ENCODE results near the gene ACMSD. TPM values are rescaled to one million over a fixed set of nuclear protein-coding genes. Genes with fewer than 3 reads are reported as not detected.
"Not testable (repeated sequence)": the region's sequence is repeated elsewhere in the genome, so short reads cannot be mapped to it uniquely, and the experiment has no call there.

ACMSD gene
- 0.15 TPM for polyA plus RNA-seq (2013, experiment 1 of 2; ENCODE audit: insufficient read length)
- polyA plus RNA-seq (2013, experiment 2 of 2; ENCODE audit: insufficient read length), result 0.07 TPM

DNA sequence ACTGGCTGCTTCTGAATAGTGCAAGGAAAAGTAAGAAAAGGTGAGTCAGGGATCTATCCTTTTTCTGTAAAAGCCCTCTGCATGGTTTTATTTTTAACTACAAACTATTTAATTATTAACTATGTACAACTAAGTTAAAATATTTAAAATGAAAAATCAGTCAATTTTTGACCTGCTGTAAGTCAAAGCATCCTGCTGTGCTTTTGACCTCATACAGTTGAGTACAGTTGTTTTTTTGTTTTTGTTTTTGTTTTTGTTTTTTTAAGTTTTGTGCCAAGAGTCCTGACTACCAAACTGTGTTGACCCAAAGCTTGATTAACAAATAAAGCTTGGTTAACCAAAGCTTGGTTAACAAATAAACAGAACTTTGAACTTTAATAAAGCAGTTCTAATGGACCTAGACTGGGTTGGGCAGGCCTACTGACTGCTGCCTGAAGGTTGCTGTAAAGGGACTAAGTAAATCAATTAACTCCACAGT lies at the start of gene ACMSD:
Gene ACMSD, plus strand, starts transcription at position 474 of the 478 bp plus-strand sequence. CDS start 67 bp downstream, outside the sequence.
- DNase-seq, result no peak

DNA sequence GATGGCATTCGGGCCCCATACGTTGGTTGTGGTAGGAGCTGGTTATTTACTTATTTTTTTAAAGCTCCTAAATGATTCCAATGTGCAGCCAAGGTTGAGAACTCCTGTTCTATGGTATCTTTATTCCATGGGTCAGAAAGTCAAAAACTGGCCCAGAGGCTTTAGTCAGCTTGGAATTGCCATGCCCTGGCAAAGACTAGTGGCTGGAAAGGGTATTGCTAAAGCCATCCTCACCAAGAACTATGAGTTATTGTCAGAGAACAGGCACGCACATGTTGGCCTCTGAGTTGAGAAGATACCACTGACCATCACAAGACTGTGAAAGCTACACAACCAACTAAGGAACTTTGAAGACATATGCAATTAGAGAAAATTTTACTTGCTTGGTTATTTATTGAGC lies 47.9 kb upstream of the ACMSD start:
- no peak for DNase-seq

DNA sequence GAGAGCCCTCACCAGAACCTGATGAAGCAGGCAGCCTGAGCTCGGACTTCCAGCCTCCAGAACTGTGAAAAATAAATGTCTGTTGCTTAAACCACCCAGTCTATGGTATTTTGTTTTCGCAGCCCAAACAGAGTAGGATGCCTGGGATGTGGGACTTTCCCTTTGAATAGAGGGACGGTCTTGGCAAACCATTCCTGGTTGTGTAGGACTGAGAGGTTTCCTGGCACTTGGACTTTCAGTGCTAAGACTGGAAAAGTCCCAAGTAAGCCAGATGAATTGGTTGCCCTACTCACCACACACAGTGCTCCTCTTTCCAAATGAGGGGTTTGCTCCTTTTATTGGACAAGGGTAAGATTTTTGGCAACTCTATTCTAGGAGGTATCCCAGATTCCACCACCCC lies 46.8 kb upstream of the ACMSD start:
- no peak for DNase-seq

DNA sequence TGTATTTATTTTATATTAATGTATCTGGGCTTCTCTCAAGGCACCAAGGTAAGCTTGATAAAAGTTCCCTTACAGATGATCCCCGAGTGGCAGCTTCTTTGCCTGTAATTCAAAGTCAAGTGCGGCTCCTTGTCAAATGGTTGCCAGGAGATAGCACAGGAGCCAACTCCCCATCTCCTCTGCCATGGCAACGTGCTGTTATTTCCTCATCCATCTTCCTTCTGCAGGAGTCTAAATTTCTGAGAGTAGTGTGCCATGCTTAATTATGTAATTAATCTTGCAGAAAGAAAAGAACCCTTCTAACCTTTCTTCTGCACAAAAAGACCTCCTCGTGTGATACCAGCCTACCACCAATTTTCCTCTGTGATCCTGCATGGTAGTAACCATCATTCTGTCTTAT lies 46.2 kb upstream of the ACMSD start:
- DNase-seq, result no peak

DNA sequence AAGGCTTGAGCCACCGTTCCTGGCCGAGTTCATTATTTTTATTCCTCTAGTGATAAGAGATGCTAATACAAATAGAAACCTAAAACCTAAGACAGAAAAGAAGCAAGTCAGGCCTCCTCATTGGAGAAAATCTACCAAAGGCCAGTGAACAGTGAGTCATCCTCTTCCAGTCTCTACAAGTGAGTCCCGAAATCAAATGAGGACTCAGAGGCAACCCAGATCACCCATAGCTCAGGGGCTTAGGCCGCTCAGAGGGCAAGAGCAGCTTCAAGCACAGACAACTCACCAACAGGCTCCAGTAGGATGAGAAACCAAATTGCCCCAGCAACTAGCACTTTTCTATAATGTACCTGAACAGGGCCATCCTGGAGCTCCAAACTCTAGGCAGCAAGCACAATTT lies 42.7 kb upstream of the ACMSD start:
- no peak for DNase-seq

DNA sequence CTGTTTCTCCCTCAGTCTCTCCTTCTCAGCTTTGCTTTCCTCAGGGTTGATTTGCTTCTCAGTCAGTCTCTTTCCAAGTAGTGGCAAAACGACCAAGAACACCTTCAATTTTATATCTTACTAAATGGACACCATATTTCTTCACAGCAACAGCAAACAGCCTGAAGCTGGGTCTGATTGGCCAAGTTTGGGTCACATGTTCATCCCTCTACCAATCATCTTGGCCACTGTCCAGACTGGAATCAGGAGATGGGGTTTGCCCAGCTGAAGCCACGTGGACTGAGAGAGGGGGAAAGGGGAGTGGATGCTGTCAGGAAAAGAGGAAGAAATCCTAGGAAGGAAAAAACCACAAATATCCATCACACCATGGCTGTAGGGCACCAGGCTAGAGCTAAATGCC lies 42.0 kb upstream of the ACMSD start:
- no peak for DNase-seq

DNA sequence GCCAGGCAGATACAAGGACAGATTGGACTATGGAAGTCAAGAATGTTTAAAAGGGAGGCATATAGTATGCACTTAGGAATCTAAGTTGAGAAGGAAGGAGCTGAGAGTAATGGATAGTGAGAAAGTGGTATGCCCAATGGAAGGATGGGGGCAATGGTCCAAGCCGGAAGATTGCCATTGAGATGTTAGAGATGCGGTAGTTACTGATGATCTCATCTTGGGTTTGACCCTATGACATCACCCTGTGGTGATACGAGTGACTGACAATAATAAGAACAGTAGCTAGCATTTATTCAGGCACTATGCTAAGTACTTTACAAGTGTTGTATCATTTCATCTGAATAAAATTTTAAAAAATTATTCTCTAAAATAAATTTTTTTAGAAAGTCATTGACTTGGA lies 38.5 kb upstream of the ACMSD start:
- DNase-seq, result no peak

DNA sequence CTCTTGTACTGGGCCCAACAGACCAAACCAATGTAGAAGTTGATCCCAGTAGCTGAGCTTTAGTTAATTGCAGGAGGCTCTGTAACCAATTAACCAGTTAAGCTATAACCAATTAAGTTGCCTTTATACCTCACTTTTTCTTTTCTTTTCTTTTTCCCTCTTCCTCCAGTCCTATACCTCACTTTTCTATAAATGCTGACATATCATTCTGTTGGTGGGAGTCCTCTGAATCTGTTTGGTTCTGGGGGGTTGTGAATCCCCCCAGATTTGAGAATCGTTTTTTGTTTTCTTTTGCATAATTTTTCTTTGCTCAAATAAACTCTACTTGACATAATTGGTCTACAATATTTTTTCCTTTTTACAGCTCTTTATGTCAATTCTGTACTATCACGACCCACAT lies 38.1 kb upstream of the ACMSD start:
- DNase-seq, result no peak

DNA sequence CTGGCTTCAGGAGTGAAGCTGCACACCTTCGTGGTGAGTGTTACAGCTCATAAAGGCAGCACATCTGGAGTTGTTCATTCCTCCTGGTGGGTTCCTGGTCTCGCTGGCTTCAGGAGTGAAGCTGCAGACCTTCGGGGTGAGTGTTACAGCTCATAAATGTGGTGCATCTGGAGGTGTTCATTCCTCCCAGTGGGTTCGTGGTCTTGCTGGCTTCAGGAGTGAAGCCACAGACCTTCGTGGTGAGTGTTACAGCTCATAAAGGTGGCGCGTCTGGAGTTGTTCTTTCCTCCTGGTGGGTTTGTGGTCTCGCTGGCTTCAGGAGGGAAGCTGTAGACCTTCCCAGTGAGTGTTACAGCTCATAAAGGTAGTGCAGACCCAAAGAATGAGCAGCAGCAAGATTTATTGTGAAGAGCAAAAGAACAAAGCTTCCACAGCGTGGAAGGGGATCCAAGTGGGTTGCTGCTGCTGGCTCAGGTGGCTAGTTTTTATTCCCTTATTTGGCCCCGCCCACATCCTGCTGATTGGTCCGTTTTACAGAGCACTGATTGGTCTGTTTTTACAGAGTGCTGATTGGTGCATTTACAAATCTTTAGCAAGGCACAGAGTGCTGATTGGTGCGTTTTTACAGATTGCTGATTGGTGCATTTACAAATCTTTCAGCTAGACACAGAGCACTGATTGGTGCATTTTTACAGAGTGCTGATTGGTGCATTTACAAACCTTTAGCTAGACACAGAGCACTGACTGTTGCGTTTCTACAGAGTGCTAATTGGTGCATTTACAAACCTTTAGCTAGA lies 34.6 kb upstream of the ACMSD start:
- not testable (repeated sequence) for DNase-seq

DNA sequence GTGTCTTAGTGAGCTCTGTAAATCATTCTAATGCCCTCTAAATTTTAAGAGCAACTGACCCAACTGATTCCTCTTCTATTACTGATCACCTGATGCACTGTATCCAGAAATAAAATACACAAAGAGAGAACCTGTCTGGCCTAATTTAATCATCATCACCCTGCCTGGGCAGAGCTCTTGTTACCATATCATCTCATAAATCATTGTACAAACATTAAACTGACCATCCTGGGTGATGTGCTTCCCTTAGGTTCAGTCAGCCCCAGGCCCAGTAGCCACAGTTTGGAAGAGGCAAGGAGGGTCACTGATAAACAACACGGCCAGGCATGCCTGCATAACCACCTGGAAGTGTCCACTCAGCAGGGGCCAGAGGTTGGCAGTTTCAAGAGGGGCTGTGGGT lies 22.7 kb upstream of the ACMSD start:
- DNase-seq, result no peak

DNA sequence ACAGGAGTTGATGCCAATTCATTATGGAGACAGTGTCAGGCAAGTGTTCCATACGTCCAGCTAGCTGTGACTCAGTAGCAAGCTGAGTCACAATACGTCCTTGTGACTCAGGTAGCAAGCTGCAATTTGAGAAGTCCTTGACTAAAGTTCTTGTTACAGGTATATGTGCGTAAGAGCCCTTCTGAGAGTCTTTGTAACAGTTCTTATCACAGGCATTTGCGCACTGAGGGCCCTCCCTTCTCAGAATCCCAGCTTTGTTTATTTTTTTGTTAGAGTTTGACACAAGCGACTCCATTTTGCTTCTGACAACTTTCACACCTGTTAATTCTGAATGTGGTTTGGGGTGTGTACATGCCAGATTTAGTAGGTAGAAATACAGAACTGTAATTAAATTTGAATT lies 20.1 kb upstream of the ACMSD start:
- no peak for DNase-seq

DNA sequence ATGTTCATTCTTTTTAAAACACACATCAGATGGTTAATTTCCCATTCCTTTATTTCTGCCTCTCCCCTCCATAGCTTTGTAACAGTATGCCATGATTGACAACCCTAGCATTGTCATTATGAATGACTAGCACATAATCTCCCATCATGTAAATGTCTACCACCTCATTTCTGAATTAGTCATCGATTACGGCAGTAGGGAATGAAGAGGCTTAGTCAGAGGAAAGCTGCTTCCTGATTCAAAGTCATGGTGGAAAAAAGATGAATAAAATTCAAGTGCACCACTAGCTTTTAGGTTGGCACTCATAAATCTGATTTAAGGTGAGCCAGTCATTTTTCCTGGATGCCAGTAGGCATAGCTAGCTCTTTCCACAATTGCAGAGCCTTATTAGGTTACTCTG lies 19.1 kb upstream of the ACMSD start:
- DNase-seq, result peak; percentile 70

DNA sequence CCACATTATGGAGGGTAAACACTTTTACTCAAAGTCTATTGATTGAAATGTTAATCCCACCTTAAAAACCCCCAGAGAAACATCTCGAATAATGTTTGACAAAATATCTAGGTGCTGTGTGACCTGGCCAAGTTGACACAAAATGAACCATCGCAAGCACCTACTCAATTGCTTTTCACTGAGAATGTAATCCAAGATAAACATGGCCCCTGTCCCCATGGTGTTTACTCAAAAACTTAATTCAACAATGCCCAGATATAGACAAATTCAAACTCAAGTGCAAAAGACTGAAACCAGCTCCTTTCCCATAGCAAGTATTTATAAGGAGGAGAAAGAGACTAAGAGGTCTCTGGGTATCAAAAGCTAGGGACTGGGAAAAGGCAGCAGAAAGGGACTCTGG lies 15.0 kb upstream of the ACMSD start:
- DNase-seq, result no peak

DNA sequence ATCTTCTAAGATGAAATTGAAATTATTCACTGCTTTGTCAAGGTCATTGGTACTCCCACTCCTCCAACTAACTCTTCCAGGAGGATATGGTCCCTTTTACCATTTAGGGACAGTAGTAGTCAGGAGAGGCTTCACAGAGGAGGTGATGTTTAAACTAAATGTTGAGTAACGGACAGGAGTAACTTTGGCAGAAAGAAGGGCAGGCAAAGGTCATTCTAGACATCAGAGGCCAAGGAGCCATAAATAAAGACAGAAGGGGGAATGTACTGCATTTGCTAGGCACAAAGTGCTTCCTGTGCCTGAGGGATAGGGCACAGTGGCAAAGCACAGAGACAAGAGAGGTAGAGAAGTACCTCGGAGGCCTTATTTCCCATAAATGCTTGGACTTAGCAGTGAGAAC lies 14.6 kb upstream of the ACMSD start:
- DNase-seq, result no peak

DNA sequence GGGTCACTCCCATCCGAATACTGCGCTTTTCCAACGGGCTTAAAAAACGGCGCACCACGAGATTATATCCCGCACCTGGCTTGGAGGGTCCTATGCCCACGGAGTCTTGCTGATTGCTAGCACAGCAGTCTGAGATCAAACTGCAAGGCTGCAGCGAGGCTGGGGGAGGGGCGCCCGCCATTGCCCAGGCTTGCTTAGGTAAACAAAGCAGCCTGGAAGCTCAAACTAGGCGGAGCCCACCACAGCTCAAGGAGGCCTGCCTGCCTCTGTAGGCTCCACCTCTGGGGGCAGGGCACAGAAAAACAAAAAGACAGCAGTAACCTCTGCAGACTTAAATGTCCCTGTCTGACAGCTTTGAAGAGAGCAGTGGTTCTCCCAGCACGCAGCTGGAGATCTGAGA lies 12.7 kb upstream of the ACMSD start:
- not testable (repeated sequence) for DNase-seq

DNA sequence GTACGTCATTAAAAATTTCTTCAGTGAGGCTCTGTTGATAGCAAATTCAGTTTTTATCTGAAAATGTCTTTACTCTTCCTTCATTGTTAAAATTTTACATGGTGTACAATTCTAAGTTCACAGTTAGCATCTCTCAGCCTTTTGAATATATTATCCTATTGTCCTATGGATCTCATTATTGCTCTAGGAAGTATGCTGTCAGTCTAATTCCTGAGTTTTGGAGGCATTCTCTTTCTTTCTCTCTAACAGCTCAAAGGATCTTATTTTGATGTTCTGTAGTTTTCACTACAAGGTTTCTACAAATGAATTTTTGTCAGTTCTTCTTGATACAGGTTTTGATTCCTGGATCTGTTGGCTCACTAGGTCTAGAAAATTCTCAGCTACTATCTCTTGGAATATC lies 2.9 kb upstream of the ACMSD start:
- no peak for DNase-seq

DNA sequence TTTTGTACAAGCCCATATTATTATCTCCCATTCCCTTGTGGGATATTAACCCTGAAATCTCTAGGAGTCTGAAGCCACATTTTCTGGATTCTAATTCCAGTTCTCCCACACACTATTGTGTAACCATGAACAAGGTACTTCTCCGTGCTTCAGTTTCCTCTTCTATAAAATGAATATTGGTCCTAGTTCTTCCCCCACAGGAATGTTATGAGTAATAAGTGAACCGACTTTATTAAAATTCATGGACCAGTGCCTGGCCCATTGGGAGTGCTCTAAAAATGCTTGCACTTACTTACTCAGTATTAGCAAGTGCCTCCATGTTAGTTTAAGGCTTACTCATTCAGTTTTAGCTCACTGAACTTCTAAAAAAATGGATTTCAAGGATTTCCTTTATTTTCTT lies 1.4 kb upstream of the ACMSD start:
- DNase-seq, result peak; percentile 93

DNA sequence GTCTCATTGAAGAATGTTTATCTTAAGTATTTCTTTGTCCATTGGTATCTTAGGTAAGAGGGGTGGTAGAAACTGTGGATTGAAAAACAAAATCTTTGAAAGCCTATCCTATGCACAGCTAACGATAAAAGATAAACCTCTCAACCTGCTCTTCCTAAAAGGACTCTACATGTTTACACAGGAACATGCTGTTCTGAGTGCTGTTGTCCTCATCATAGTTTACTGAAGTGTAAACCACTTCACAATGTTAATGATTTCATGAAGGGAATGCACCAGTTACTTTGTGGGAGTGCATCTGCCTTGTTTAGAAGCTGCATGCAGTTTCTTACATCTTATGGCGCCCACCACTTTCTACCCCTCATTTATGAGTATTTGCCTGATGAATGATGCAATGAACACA lies 1.2 kb downstream of the ACMSD start:
- no peak for DNase-seq

DNA sequence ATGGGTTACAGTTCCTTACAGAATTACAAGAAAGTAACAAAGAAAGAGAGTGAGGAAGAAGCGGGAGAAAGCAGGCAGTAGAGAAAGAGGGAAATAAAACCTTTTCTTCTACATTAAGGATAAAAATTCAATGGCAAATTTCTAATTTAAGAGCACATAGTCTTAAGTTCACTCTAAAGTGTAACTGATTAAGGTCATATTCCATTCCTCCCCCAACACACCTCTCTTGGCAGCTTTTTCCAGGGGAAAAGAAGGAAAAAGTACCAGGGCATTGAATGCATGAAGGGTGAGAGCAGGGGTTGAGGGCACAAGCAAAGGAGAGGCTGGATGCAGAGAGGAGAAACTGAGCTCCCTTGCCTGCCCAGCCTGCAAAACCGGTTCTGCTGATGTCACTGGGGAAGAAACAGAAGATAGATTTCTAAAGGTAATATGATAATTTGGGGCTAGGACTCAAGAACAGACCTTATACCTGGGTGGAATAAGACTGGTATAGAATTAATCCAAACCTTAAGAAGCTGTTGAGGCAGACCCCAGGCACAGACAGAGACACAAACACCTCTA lies 4.6 kb downstream of the ACMSD start:
- no peak for DNase-seq

DNA sequence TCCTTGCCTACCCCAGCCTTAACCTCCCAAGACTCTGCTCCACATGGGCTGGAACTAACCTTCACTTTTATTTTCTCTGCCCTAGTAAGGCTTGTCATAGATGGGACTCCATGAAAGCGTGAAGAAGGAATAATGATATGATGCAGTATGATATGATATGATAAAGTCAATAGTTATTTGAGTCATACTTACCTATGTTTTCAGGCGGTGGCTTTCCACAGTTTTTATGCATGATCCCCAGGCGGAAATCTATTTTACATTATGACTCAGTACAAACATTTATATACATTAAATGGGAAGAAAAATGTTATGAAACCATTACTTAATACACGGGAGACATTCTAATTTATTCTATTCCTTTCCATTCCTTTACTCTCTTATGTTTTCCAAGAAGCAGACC lies 5.6 kb downstream of the ACMSD start:
- no peak for DNase-seq

DNA sequence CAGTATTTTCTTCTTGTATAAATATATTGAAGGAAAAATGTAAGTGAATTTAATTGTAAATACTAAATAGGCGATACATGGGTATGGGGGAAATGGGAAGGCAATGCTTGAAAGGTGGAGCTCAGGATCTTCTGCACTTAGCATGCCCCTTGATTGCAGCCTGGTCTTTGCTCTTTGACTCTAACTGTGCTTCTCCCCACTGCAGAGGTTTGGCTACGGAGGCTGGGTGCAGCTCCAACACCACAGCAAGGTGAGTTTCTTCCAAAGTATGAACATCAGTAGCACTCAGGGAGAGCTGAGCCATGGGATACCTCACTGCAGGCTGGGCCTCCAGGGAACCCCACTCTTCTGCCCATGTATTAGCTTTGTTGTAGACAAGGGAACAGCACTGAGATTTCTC lies 6.6 kb downstream of the ACMSD start:
- no peak for DNase-seq

DNA sequence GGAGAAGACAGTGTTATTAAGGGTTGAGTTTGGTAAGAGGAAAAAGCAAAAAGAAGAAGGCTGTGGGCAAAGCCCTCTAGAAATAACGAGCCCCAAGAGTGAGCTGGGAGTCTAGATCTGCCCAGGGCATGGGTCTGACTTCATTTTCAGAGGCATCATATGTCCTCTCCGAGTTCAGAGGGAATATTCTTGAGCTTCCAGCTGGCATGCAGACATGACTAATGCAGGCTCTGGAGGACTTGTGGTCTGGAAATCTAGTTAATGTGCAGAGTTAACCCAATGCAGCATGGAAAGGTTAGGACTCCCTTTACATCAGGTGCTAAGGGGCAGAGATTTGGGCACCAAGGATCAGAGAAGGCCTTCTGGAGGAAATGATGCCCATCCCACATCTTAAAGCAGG lies 7.3 kb downstream of the ACMSD start:
- peak; percentile 65 for DNase-seq

DNA sequence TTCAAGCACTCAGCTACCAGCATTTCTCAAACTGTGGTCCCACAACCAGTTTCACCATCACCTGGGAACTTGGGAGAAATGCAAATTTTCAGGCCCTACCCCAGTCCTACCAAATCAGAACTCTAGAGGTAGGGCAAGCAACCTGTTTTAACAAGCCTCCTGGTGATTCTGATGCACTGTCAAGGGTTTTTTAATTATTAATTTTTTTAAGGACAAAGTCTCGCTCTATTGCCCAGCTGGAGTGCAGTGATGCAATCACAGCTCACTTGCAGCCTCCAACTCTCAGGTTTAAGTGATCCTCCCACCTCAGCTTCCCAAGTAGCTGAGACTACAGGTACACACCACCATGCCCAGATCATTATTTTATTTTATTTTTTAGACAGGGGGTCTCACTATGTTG lies 7.8 kb downstream of the ACMSD start:
- no peak for DNase-seq

DNA sequence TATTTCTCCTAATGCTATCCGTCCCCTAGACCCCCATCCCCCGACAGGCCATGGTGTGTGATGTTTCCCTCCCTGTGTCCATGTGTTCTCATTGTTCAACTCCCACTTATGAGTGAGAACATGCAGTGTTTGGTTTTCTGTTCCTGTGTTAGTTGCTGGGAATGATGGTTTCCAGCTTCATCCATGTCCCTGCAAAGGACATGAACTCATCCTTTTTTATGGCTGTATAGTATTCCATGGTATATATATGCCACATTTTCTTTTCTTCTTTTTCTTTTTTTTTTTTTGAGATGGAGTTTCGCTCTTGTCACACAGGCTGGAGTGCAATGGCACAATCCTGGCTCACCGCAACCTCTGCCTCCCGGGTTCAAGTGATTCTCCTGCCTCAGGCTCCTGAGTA lies 9.2 kb downstream of the ACMSD start:
- DNase-seq, result not testable (repeated sequence)
